Suprapubic skin (tissue), 4 donors: Measurements from ENCODE around the gene P3H1.

ENCODE experiments used
- CTCF ChIP-seq, 2 donors: fragments of 200-600 bp in 1 of 2; fragments of 450-650 bp in 1 of 2; sonication (generic) in 1 of 2; IDR thresholded peaks; one replicate each; pipeline ENCODE4 v1.5.1; 2016 to 2019; ENCODE audit warnings: antibody characterized with exemption in 2 of 2, mild to moderate bottlenecking in 1 of 2, moderate library complexity in 1 of 2
- EP300 ChIP-seq: sonication (generic); formaldehyde crosslinking; IDR thresholded peaks from one replicate; pipeline ENCODE4 v1.6.1; 2017; ENCODE audit warnings: antibody characterized with exemption
- POLR2A ChIP-seq, 2 donors: fragments of 450-650 bp; IDR thresholded peaks; one replicate each; pipeline ENCODE4 v1.6.1; 2017; ENCODE audit warnings: antibody characterized with exemption in 2 of 2, mild to moderate bottlenecking in 2 of 2, moderate library complexity in 2 of 2
- POLR2AphosphoS5 ChIP-seq, 3 donors: sonication (generic); formaldehyde crosslinking; IDR thresholded peaks; one replicate each; pipeline ENCODE4 v1.6.1; 2017; ENCODE audit warnings: antibody characterized with exemption in 3 of 3

- TF ChIP-seq POLR2A (IDR thresholded peaks at IDR 0.05) (no peak), CTCF (IDR thresholded peaks at IDR 0.05) (no peak), EP300 (no peak), POLR2AphosphoS5 (IDR thresholded peaks at IDR 0.05) (no peak)
These were observed 9.7 kb upstream of the P3H1 start for GRCh38 chr1:42776502-42776901.
